Measurements from ENCODE around the gene LTBP1.
"Not testable (repeated sequence)": the region's sequence is repeated elsewhere in the genome, so short reads cannot be mapped to it uniquely, and the experiment has no call there.

GRCh38 chr2:32919901-32920300 is 26.9 kb upstream of the LTBP1 start:
- not testable (repeated sequence) for TF ChIP-seq CTCF (conservative IDR thresholded peaks at IDR 0.05; ENCODE audit: low read depth in 2 of 2); EZH2phosphoT487 (IDR thresholded peaks at IDR 0.05; ENCODE audit: unreplicated experiment); EZH2 (IDR thresholded peaks at IDR 0.05; ENCODE audit: low read depth, unreplicated experiment); POLR2AphosphoS5 (IDR thresholded peaks at IDR 0.05; ENCODE audit: low read depth); STAT1 (IDR thresholded peaks at IDR 0.05; ENCODE audit: unreplicated experiment); JUNB (IDR thresholded peaks at IDR 0.05; ENCODE audit: unreplicated experiment); REST (IDR thresholded peaks at IDR 0.05; ENCODE audit: unreplicated experiment); CREB1 (CRISPR knock-in tag; IDR thresholded peaks at IDR 0.05; ENCODE audit: low read depth); NANOG (IDR thresholded peaks at IDR 0.05; ENCODE audit: borderline replicate concordance); ZNF462 (CRISPR knock-in tag; IDR thresholded peaks at IDR 0.05); ETS1 (IDR thresholded peaks at IDR 0.05); ZNF331 (CRISPR knock-in tag; IDR thresholded peaks at IDR 0.05; ENCODE audit: low read depth); ZNF114 (CRISPR knock-in tag; IDR thresholded peaks at IDR 0.05)

All from GM23338 (cell line).